GM12892 (cell line): Measurements from ENCODE around the gene ANKLE2.
"Not testable (repeated sequence)": the region's sequence is repeated elsewhere in the genome, so short reads cannot be mapped to it uniquely, and the experiment has no call there.

Experiments
- DNase-seq: peaks from one replicate; pipeline ENCODE4 v3.0.0; 2011; ENCODE audit not compliant: insufficient read length
- FAIRE-seq: peaks from 2 replicates; lab custom pipeline; 2011; peaks lifted over from hg19 to GRCh38; lab: Jason Lieb, UNC
- POLR2A ChIP-seq: IDR thresholded peaks from 2 replicates; pipeline ENCODE4 v1.6.1; 2011; ENCODE audit warnings: low read depth, low read length, control low read depth
- POLR2AphosphoS5 ChIP-seq: IDR thresholded peaks from 2 replicates; pipeline ENCODE4 v1.6.1; 2011; ENCODE audit warnings: low read depth, low read length, control low read depth
- TAF1 ChIP-seq: IDR thresholded peaks from 2 replicates; pipeline ENCODE4 v1.6.1; 2011; ENCODE audit warnings: low read depth, mild to moderate bottlenecking, control low read depth, low read length, borderline replicate concordance

The ANKLE2 gene

DNA sequence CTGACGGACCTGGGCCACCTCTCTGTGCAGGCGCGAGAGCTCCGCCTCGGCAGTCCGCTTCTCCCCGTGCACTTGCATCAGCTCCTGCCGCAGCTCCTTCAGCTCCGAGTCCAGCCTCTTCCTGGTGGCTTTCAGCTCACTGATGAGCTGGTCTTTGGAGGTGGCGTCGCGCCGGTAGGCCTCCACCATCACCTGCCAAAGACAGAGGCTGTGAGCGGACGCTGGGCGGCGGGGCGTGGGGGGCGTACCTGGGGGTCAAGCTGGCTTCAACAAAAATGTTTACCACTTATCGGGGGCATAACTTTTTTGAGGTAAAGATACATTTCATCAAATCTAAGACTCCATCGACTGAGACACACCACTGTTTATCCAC is 27.5 kb upstream of the ANKLE2 start:
- DNase-seq: no peak
- TF ChIP-seq POLR2A: no peak
- TF ChIP-seq TAF1: no peak
- TF ChIP-seq POLR2AphosphoS5: no peak
- FAIRE-seq: no peak

DNA sequence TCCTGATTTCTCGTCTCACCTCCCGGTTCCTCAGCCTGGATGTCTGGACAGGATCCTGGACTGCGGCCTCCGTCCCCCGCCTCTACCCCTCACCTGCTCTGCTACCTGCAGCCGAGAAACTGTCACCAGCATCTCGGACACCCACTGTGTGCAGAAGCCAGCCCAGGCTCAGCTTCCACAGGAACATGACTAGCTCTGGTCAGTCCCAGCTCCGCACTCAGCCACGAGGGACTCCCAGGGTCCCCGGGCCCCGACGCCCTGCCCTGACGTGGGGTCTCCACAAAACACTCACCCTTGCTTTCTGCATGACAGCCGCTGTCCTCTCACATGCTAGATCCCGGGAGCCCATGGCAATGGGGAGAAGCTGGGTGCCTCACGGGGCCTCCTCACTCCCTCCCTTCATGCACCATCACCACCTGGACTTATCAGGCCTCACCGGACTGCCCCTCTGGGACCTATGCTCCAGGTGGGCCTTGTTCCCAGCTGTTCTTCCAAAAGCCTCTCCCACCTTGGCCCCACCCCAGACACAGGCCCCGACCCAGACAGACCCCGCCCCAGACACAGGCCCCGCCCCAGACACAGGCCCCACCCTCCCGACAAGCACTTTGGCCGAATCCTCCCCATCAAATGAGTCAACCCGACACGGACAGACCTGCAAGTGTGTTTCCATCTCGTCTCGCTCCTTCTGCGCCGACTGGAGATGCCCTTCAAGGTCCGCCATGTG is 26.9 kb upstream of the ANKLE2 start:
- FAIRE-seq (no peak), DNase-seq (no peak)
- TF ChIP-seq TAF1: no peak
- no peak for TF ChIP-seq POLR2AphosphoS5
- no peak for TF ChIP-seq POLR2A

DNA sequence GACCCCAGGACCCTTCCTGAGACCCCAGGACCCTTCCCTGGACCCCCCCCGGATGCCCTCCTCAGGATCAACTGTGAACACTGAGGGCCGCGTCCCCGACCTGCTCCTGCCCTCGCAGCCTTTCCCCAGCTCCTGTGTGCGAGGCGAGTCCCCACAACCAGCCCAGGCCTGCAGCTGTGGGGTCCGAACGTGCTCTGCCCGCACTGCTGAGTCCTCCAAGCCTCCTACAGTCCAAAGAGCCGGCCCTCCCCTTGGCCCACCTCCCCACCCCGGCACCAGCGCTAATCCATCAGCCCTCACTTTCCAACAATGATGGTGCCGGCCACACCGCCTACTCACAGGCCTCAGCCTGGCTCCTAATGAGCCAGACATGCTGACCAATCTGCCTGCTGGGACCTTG is 26.2 kb upstream of the ANKLE2 start:
- DNase-seq: no peak

DNA sequence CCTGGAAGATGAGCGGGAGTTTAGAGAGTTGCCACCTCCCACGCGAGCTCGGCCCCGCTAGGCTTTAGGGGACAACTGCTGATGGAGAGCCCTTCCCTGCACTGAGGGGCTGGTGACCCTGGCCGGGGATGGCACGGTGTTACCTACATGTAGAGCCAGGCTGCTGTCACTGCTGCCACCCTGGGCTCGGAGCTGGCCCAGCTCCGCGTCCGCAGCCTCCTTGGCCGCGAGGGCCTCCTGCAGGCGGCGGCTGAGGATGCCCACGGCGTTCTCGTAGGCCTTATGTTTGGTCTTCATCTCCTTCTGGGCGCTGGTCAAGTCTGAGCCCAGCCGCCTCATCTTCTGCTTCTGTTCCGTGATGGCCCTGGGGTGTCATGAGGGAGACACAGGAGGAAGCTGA is 24.6 kb upstream of the ANKLE2 start:
- no peak for FAIRE-seq
- TF ChIP-seq TAF1: no peak
- TF ChIP-seq POLR2A: no peak
- no peak for TF ChIP-seq POLR2AphosphoS5
- DNase-seq: no peak

More for the DNA sequence above, 26.2 kb upstream of the ANKLE2 start:
- no peak for TF ChIP-seq TAF1
- TF ChIP-seq POLR2AphosphoS5: no peak
- no peak for TF ChIP-seq POLR2A
- no peak for FAIRE-seq

DNA sequence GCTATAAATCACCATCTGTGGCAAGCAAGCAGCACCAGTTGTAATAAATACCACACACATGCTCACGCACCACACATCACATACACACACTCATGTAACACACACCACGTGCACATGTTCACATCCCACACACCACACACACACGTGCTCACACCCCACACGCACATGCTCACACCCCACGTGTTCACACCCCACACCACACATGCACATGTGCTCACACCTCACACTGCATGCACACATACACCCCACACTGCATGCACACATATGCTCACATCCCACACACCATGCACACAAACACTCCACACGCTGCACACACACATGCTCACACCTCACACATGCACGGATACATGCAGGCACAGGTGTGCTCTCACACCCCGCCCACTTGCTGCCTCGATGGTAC is 22.9 kb upstream of the ANKLE2 start:
- TF ChIP-seq TAF1 (no peak), POLR2A (no peak), POLR2AphosphoS5 (no peak)
- no peak for DNase-seq
- FAIRE-seq: no peak

DNA sequence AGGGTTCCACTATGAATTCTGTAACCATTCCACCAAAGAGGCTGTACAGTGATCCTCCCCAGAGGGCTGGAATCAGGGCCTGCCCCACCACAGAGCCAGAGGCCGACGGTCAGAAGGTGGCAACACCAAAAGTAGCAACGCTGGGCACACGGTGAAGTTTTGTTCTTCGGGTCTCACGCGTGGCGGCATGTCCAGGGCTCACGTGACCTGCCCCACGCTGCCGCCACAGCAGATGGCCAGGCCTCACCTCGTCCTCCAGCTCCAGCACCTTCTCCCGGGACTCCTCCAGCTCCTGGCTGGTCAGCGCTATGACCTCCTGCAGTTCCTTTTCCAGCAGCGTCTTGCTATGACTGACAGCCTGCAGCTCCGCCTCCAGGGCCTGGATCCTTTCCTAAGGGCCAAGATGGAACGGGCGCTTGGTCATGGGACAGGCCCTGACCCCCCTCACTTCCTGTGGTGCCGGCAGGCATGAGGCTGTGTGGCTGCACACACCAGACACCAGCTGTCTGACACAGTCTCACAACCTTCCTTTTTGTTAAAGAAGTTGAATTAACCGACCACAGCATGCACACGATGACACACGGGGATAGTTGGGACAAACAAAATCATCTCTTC is 22.4 kb upstream of the ANKLE2 start:
- DNase-seq (no peak), FAIRE-seq (no peak)
- TF ChIP-seq POLR2A: no peak
- TF ChIP-seq TAF1: no peak

DNA sequence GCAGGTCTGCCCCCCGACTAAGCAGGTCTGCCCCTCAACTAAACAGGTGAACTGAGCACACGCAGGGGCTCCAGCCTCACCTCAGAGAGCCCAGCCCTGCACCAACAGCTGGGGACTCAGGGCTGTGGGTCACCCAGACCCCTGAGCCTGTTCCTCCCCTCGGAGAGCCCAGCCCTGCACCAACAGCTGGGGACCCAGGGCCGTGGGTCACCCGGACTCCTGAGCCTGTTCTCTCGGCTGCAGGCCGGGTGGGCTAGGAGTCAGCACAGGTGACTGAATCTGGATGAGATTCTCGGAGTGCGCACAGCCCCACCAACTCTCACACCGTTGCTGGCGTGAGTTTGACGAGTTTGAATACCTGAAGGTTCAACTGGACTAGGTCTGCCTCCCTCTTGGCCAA is 20.3 kb upstream of the ANKLE2 start:
- FAIRE-seq: no peak
- TF ChIP-seq POLR2AphosphoS5 (no peak), POLR2A (no peak), TAF1 (no peak)
- no peak for DNase-seq

DNA sequence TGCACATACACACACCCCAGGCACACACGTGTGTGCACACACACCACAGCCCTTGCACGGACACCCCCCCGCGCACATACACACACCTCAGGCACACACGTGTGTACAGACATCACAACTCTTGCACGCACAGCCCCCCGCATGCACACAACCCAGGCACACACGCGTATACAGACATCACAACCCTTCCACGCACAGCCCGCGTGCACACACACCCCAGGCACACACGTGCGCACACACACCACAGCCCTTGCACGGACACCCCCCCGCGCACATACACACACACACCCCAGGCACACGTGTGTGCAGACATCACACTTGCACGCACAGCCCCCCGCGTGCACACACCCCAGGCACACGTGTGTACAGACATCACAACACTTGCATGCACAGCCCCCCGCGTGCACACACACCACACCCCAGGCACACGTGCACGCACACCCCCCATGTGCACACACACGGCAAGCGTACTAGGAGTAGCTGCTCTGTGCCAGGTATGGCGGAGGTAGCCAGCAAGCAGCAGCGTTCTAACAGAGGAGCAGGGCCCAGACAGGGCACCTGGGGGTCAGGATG is 18.2 kb upstream of the ANKLE2 start:
- DNase-seq: no peak
- FAIRE-seq: peak; percentile 27
- no peak for TF ChIP-seq POLR2AphosphoS5
- TF ChIP-seq POLR2A: no peak
- TF ChIP-seq TAF1: no peak

DNA sequence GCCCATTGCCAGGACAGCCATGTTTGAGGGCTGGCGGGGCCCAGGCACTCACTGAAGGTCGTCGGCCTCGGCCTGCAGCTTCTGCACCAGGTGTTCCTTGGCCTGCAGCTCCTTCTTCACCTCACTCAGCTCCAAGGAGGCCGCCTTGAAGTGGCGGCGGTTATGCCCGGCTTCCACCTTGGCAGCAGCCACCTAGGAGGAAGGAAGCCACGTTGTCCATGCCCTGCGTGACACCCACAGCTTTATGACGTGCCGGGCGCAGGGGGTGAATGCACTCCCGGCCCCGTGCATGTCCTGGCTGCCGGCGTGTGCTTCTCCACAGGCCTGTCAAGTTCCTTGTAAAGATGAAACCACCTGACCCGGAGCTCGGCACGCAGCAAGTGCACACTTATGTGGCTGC is 16.0 kb upstream of the ANKLE2 start:
- TF ChIP-seq POLR2A (no peak), TAF1 (no peak), POLR2AphosphoS5 (no peak)
- no peak for FAIRE-seq
- DNase-seq: no peak

DNA sequence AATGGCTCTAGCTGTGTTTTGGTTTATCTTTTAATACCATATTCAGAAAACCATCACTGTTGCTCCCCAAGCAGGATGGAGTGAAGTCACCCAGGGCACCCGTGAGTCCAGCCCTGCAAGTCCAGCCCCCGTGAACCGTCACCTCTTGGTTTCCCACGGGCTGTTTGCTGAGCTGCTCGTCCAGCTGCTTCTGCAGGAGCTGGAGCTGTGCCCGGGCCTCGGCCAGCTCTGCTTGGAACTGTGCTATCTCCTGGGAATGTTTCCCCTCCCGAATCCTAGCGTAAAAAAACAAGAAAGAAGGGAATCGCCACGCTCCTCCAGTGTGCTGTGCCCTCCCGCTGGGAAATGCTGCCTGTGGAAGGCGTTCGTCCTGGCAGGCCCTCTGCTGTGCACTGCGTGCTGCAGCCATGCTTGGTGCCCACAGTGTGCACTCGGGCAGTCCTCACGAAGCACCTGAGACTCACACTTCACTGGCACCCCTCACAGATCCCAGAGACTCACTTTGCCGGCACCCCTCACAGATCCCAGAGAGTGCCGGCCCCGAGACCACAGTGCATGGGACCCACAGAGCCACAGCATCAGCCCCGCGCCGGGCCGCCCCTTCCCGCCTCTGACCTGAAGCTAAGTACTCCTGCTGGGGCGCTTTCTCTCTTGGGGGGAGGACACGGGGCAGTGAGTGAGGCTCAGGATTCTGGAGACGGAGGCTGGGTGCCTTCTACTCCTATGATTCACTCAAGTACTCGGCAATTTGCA is 15.4 kb upstream of the ANKLE2 start:
- DNase-seq (no peak), FAIRE-seq (no peak)
- no peak for TF ChIP-seq POLR2AphosphoS5
- no peak for TF ChIP-seq TAF1
- TF ChIP-seq POLR2A: no peak

DNA sequence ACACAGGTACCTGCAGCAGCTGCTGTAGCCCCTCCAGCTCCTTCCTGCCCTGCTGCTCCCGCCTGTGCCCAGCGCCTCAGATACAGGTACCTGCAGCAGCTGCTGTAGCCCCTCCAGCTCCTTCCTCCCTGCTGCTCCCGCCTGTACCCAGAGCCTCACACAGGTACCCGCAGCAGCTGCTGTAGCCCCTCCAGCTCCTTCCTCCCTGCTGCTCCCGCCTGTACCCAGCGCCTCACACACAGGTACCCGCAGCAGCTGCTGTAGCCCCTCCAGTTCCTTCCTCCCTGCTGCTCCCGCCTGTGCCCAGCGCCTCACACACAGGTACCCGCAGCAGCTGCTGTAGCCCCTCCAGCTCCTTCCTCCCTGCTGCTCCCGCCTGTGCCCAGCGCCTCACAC is 14.6 kb upstream of the ANKLE2 start:
- FAIRE-seq, DNase-seq: not testable (repeated sequence)
